Measurements from ENCODE around the gene PUM1.

- TF ChIP-seq CTCF (IDR thresholded peaks at IDR 0.05) (no peak), POLR2AphosphoS5 (IDR thresholded peaks at IDR 0.05) (no peak), EP300 (IDR thresholded peaks at IDR 0.05) (no peak)
Observed at GRCh38 chr1:30888975-30889374, 176.5 kb downstream of the PUM1 start.

All from esophagus muscularis mucosa (tissue), 4 donors.